Rectal smooth muscle tissue (tissue), 1 donor: ENCODE results near the gene GGTA1.
A peak's percentile ranks its signal among the peaks of the same experiment; 100 is the strongest.
"Not testable (repeated sequence)": the region's sequence is repeated elsewhere in the genome, so short reads cannot be mapped to it uniquely, and the experiment has no call there.

ENCODE experiments used
- H3K27ac ChIP-seq: one replicate; pipeline ENCODE4 v1.7.0; 2013; ENCODE audit warnings: low read depth, low read length, inconsistent platforms
- H3K27me3 ChIP-seq: one replicate; pipeline ENCODE4 v1.7.0; 2013; ENCODE audit warnings: low read length; ENCODE audit not compliant: control insufficient read depth, insufficient read depth
- H3K36me3 ChIP-seq: one replicate; pipeline ENCODE4 v1.7.0; 2013; ENCODE audit warnings: low read length; ENCODE audit not compliant: control insufficient read depth, insufficient read depth
- H3K4me1 ChIP-seq: one replicate; pipeline ENCODE4 v1.7.0; 2013; ENCODE audit warnings: low read length; ENCODE audit not compliant: control insufficient read depth, insufficient read depth
- H3K4me3 ChIP-seq: one replicate; pipeline ENCODE4 v1.7.0; 2013; ENCODE audit warnings: low read length
- H3K9ac ChIP-seq: one replicate; pipeline ENCODE4 v1.7.0; 2013; ENCODE audit warnings: low read length

GGTA1 gene

GRCh38 chr9:121519688-121520087 lies 20.0 kb upstream of the GGTA1 start:
- not testable (repeated sequence) for H3K4me1 ChIP-seq, H3K36me3 ChIP-seq

GRCh38 chr9:121518634-121519033 lies 19.0 kb upstream of the GGTA1 start:
- no peaks in the 10 kb centered on the region for H3K36me3 ChIP-seq
- no peak overlapping the region for H3K9ac ChIP-seq
- no peaks in the 10 kb centered on the region for H3K4me1 ChIP-seq
- H3K4me3 ChIP-seq, result no peak overlapping the region
- H3K27ac ChIP-seq, result no peak overlapping the region
- H3K27me3 ChIP-seq, result no peaks in the 10 kb centered on the region

More at GRCh38 chr9:121519688-121520087, 20.0 kb upstream of the GGTA1 start:
- not testable (repeated sequence) for H3K4me3 ChIP-seq, H3K9ac ChIP-seq, H3K27ac ChIP-seq, H3K27me3 ChIP-seq

- not testable (repeated sequence) for H3K36me3 ChIP-seq, H3K27ac ChIP-seq, H3K4me1 ChIP-seq, H3K27me3 ChIP-seq, H3K4me3 ChIP-seq, H3K9ac ChIP-seq
Measured at GRCh38 chr9:121513166-121513565, 13.5 kb upstream of the GGTA1 start.

GRCh38 chr9:121510766-121511550 lies 11.3 kb upstream of the GGTA1 start:
- Histone ChIP-seq H3K4me3 (no peak overlapping the region), H3K36me3 (no peaks in the 10 kb centered on the region), H3K27ac (no peak overlapping the region), H3K27me3 (no peaks in the 10 kb centered on the region), H3K9ac (no peak overlapping the region), H3K4me1 (no peaks in the 10 kb centered on the region)

- no peaks in the 10 kb centered on the region for H3K4me1 ChIP-seq
- H3K4me3 ChIP-seq, result no peak overlapping the region
- no peaks in the 10 kb centered on the region for H3K27me3 ChIP-seq
- H3K36me3 ChIP-seq, result no peaks in the 10 kb centered on the region
- no peak overlapping the region for H3K27ac ChIP-seq
- no peak overlapping the region for H3K9ac ChIP-seq
Measured at GRCh38 chr9:121509180-121509579, 9.5 kb upstream of the GGTA1 start.

- no peak overlapping the region for H3K4me3 ChIP-seq
- no peak overlapping the region for H3K9ac ChIP-seq
- H3K36me3 ChIP-seq, result no peaks in the 10 kb centered on the region
- H3K27ac ChIP-seq, result no peak overlapping the region
- no peaks in the 10 kb centered on the region for H3K27me3 ChIP-seq
- H3K4me1 ChIP-seq, result no peaks in the 10 kb centered on the region
Measured at GRCh38 chr9:121508415-121508814, 8.8 kb upstream of the GGTA1 start.

- Histone ChIP-seq H3K36me3 (no peaks in the 10 kb centered on the region), H3K4me3 (no peak overlapping the region), H3K27me3 (no peaks in the 10 kb centered on the region), H3K27ac (no peak overlapping the region), H3K4me1 (no peaks in the 10 kb centered on the region), H3K9ac (no peak overlapping the region)
Measured at GRCh38 chr9:121505903-121506735, 6.5 kb upstream of the GGTA1 start.

- Histone ChIP-seq H3K36me3 (no peaks in the 10 kb centered on the region), H3K27me3 (no peaks in the 10 kb centered on the region), H3K27ac (no peak overlapping the region), H3K4me3 (no peak overlapping the region), H3K9ac (no peak overlapping the region), H3K4me1 (peaks cover 5% of the 10 kb centered on the region)
Measured at GRCh38 chr9:121503444-121503843, 3.8 kb upstream of the GGTA1 start.

GRCh38 chr9:121500165-121500478 lies 478 bp upstream of the GGTA1 start:
- peaks cover 2% of the 10 kb centered on the region for H3K27me3 ChIP-seq
- no peak overlapping the region for H3K9ac ChIP-seq
- H3K4me3 ChIP-seq, result peak overlapping the region; percentile 74
- no peak overlapping the region for H3K27ac ChIP-seq
- H3K4me1 ChIP-seq, result peaks cover 5% of the 10 kb centered on the region
- no peaks in the 10 kb centered on the region for H3K36me3 ChIP-seq

GRCh38 chr9:121499177-121499426 lies 542 bp downstream of the GGTA1 start:
- Histone ChIP-seq H3K27me3 (peaks cover 2% of the 10 kb centered on the region), H3K4me1 (peaks cover 5% of the 10 kb centered on the region), H3K27ac (peak overlapping the region; percentile 7), H3K9ac (peak overlapping the region; percentile 4), H3K4me3 (peak overlapping the region; percentile 74), H3K36me3 (no peaks in the 10 kb centered on the region)

- Histone ChIP-seq H3K36me3 (no peaks in the 10 kb centered on the region), H3K4me1 (peaks cover 5% of the 10 kb centered on the region), H3K9ac (peak overlapping the region; percentile 4), H3K27me3 (peaks cover 2% of the 10 kb centered on the region), H3K4me3 (peak overlapping the region; percentile 74), H3K27ac (no peak overlapping the region)
Measured at GRCh38 chr9:121498487-121499176, 1.0 kb downstream of the GGTA1 start.

- Histone ChIP-seq H3K27ac (no peak overlapping the region), H3K9ac (no peak overlapping the region), H3K4me3 (peak overlapping the region; percentile 74), H3K4me1 (peaks cover 5% of the 10 kb centered on the region), H3K36me3 (no peaks in the 10 kb centered on the region), H3K27me3 (peaks cover 2% of the 10 kb centered on the region)
Measured at GRCh38 chr9:121498150-121498486, 1.5 kb downstream of the GGTA1 start.
